NCI-H1417 treated with DMSO at 0.1 percent for 48 hours (cell line): Measurements from ENCODE around the gene PHLDA3.

ENCODE experiments used
- DNase-seq: peaks from one replicate; lab custom pipeline; 2025; lab: John Stamatoyannopoulos, UW

PHLDA3 gene

DNA sequence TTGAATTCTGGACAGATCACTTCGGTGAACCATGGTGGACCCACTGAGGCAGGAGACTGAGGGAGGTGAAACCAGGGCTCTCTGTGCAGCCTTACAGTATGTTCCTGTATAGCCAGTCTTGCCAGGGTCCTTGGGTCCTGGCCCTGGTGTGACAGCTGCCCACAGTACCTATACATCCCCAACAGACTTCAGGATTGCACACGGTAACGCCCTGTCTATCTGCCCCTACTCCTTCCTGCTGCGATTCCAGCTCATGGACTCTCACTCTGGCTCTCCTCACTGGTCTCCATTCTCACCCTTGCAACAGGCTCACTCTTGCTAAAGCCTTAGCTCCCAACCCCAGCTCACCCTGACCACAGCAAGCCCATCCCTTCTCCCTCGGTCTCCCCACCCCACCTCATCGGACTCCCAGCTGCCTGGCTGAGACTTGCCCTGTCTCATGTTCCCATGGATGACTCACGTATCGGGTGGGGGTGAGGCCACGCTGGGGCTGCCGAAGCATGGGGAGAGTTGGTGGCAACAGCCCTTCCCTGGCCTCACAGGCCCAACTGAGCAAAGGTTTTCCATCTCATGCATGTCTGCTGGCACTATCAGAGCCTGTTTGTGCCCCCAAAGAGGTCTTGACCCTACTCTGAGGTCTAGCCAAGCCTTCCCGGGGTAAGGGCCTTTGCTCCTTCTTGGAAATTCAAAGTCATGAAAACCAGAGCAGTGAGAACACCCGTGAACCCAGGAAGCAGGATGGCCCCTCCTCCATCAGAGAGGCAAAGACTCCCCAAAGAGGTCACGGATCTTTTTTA is 7.1 kb downstream of the PHLDA3 start:
- DNase-seq: no peak

GRCh38 chr1:201460814-201461644 is 8.0 kb downstream of the PHLDA3 start:
- no peak for DNase-seq

- no peak for DNase-seq
Observed at GRCh38 chr1:201459775-201460174, 9.2 kb downstream of the PHLDA3 start.

- DNase-seq: no peak
Observed at GRCh38 chr1:201459052-201459451, 9.9 kb downstream of the PHLDA3 start.

DNA sequence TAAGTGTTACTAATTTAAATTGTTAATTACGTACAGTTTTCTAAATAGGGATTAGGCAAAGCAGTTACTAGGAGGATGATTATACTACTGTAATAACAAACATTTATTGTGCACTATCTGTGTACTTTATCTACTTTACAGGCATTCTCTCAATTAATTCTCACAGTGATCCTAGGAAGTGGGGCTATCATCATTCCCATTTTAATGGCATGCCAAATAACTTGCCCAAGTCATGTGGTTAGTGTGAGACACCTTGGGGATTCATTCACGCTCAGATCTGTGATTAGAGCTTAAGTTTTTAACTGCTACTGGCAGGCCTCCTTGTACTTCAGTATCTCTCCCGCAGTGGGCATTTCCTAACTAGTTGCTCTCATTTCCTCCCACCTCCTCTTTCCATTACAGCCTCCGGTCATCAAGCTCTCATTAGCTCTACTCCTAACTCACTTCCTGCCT is 11.5 kb downstream of the PHLDA3 start:
- DNase-seq: no peak

- no peak for DNase-seq
Observed at GRCh38 chr1:201456499-201457309, 12.3 kb downstream of the PHLDA3 start.

DNA sequence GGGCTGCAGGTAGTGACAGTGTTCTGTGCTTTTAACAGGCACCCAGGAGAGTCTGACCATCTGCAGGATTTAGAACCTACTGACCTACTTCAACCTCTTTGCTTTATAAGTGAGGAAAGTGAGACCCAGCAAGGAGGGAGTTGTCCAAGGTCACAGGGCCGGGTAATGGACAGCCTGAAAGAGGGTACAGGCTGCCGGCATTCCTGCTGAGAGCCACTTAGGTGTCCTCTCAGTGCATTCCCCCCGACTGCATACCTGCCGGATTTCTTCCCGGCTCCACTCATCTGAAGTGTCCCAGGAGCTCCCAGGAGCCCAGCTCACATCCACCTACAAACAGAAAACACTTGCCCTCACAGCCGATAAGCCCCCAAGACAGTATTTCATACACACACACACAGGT is 13.9 kb downstream of the PHLDA3 start:
- DNase-seq: no peak

DNA sequence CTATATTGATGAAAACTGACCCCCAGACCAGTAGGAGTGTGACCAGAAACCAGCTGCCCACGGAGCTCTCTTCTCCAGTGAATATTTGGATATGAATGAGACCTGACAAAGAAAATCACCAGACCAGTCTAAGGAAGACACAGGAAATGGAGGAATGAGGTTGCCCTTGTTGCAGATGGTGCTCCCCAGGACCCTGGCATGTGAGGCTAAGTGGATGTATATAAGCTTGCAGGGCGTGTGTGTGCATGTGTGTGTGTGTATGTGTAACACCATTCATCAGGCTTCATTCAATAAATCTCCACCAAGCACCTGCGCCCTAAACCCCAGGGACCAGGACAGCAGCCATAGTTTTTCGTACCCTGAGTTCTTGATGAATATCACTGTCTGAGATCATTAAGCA is 14.4 kb downstream of the PHLDA3 start:
- no peak for DNase-seq

DNA sequence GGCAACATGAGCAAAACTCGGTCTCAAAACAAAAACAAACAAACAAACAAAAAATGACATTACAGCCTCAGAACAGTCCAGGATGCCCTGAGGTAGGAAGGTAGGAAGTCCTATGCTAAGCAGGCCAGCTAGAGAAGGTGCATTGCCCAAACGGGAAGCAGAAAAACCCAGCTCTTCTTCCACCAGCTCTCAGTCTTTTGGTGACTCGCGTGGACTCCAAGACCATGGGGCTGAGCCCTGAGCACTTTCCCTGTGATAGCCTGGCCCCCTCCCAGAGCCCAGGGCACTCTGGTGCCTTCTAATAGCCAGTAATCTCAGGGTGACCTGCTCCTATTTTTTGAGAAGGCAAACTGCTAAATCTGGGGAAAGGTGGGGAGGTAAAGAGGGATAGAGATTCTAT is 16.1 kb downstream of the PHLDA3 start:
- DNase-seq: no peak

GRCh38 chr1:201450721-201451291 is 18.2 kb downstream of the PHLDA3 start:
- DNase-seq: no peak

DNA sequence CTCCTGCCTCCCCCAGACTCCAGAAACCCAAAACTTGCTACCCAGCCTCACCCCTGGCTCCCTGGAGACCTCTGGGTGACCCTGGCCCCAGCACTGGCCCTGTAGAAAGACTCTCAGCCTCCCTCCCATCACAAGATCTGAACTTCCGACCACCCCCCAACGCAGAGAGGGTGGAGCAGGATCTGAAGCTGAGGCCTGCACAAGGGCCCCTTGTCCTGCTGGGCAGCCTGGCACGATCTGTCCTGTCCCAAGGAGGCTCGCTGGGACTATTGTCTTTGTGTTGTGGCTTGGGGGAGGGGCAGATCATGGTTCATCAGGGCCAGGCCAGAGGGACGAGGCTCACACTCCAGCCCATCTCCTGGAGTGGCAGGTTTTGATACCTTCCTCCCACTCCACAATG is 20.0 kb downstream of the PHLDA3 start:
- DNase-seq: no peak

GRCh38 chr1:201447903-201448871 is 20.8 kb downstream of the PHLDA3 start:
- no peak for DNase-seq

DNA sequence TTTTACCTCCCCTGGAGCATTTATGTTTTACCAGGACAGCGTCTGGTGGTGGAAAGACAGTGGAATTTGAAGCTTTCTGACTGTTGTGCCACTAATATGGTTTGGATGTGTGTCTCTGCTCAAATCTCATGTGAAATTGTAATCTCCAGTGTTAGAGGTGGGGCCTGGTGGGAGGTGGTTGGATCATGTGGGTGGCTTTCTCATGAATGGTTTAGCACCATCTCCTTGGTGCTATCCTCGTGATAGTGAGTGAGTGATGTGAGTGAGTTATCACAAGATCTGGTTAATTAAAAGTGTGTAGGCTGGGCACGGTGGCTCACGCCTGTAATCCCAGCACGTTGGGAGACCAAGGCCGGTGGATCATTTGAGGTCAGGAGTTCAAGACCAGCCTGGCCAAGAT is 23.7 kb downstream of the PHLDA3 start:
- DNase-seq: no peak

- DNase-seq: no peak
Observed at GRCh38 chr1:201444792-201445191, 24.2 kb downstream of the PHLDA3 start.

DNA sequence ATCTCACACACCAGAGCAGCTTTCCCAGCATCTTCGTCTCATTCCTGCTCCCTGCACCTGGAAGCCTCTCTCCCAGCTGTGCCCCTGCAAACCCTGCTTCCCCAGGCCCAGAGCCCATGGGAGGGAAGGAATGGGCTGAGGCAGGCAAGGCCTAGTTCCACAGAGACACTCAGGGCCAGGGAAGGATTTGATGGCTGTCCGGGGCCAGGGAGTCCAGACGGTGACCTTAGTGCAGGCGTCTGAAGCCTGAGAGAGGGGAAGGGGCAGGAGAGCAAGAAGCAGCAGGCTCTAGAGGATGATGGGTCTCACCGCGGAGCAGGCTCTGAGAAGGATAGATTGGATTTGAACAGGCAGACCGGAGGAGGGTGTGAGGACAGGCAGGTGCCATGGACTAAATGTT is 25.2 kb downstream of the PHLDA3 start:
- DNase-seq: no peak

DNA sequence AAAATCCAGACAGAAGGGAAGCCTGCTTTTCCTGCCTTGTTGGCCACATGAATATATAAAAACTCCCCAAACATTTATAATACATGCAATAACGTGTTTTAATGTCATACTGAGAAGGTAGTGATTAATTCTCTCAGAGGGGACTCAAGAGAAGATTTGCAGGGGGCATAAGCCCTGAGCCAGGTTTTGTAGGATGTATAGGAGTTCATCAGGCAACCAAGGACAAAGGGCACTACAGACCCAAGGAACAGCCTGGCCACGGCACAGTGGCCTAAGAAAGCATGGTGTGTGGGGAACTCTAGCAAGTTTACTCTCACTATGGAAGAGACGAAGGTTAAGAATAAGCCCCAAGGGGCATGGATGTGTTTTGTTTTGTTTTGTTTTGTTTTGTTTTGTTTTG is 32.0 kb downstream of the PHLDA3 start:
- no peak for DNase-seq

- no peak for DNase-seq
Observed at GRCh38 chr1:201436393-201436792, 32.6 kb downstream of the PHLDA3 start.

DNA sequence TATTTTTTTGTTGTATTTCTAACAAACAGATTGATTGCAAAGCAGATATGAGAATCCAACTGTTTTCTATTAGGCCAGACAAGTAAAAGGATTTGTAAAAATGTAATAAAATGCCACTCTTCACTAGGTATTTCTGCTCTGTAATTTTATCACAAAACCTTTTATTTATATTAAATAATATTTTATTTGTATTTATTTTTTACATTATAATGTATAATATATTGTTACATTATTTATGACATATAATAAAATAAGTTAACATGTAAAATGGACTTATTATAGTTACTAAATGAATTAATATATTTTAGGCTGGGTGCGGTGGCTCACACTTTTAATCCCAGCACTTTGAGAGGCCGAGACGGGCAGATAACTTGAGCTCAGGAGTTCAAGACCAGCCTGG is 34.7 kb downstream of the PHLDA3 start:
- no peak for DNase-seq

DNA sequence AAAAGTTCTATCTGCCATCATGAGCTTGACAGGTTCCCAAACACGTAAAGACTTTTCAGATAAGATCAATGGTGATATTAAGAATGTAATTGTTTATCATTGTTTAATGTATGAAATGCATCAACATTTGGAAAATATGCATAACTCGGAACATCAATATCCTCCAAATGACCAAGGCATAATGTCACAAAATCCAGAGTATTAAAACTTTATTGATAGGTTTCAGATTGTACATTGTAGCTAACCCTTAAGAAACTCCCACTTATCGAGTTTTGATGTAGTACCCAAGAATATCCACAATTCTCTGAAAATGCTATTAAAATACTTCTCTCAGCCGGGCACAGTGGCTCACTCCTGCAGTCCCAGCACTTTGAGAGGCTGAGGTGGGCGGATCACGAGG is 35.4 kb downstream of the PHLDA3 start:
- no peak for DNase-seq

- no peak for DNase-seq
Observed at GRCh38 chr1:201430776-201431175, 38.2 kb downstream of the PHLDA3 start.
